Activated CD4-positive, CD25-positive, alpha-beta regulatory T cell treated with anti-CD3 and anti-CD28 coated beads, Interleukin-2, amount 50 U/mL, for 72 hours (primary cell): ENCODE data around the gene IL10RA.

Source experiments
- DNase-seq: peaks from one replicate; pipeline ENCODE4 v3.0.0; 2021

The IL10RA gene

DNA sequence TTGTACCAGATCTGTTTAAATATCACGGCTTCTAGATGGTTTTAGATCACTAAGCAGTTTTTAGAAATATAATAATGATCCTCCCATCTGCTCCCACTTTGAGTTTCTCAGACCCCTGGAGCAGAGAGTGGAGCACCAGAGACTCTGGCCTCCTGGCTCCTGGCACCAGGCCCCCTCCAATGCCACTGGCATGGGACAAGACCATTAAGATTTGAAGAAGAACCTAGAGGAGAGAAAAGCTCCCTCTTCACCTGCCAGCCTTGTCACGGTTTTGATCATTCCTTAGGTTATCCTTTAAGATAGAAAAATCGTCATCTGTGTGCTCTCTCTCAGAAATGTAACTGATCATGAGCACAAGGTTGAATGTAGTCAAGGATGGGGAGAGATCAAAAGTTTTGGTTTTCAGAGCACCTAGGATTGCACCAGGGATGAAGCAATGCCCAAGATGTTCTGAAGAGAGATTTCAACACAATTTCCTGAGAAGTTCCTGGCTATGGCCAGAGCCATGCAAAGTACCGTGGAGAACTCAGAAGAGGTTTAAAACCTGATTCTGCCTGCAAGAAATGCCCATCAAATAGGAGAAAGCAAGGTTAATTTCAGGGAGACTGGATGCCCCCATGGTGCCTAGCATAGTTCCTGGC, 22.2 kb downstream of the IL10RA start:
- no peak for DNase-seq

DNA sequence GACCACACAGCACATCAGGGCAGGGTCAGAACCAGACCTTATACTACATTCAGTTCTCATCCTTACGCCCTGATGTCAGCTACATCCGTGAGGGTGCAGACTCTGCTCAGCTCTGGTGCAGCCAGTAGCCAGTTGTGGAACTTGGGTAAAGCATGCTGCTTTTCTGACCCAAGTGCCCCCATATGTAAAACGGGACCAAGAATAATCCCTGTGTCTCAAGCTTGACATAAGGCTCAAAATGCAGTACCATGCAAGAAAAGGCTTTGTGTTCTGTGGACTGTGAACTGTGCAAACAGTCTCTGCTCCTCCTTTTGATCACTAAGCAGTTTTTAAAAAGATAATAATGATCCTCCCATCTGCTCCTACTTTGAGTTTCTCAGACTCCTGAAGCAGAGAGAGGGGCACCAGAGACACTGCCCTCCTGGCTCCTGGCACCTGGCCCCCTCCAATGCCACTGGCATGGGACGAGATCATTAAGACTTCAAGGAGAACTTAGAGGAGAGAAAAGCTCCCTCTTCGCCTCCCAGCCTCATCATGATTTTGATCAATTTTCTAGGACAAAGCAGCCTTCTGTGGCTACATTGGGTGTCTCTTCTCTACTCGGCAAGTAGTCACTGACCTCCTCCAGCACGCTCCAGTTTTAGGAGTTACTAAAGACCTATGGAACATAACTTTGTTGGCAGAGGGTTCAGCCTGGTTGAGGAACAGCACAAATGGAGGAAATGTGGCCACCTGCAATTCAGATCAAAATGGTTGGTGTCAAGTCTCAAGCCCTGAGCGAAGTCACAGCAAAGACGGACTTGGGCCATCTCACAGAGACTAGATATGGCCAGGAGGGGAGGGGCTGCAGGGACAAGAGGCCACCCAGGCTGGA, 23.9 kb downstream of the IL10RA start:
- no peak for DNase-seq

DNA sequence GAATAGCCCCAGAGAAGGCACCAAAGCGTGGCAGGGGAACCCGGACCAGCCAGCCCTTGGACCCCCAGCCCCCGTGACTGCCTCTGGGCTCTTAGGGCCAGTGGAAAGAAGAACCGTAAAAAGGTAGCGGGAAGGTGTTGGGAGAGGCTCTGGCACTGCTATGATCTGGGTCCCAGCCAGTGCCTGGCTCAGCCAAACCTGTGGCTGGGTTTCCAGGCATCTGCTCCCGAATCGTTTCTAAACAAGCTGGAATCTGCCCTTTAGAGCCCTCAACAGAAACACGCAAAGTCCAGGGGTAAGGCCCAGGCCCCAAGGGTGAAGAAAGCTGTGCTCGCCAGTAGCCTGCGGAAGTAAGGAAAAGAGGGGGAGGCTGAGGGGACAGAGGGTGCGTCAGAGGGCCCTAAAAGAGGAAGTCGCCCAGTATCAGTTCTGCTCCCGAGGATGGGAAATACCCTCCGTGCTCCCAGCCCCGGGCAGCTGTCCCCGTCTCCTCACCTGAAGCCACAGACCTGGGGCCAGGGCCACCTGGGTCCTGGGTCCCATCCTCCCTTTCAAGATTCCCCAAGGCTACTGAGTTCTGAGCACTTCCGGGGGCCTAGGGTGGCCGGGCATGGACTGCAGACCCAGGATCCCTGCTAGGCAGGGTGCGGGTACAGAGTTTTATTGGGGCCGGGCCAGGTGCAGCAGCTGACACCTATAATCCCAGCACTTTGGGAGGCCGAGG, 24.7 kb downstream of the IL10RA start:
- DNase-seq, result no peak

DNA sequence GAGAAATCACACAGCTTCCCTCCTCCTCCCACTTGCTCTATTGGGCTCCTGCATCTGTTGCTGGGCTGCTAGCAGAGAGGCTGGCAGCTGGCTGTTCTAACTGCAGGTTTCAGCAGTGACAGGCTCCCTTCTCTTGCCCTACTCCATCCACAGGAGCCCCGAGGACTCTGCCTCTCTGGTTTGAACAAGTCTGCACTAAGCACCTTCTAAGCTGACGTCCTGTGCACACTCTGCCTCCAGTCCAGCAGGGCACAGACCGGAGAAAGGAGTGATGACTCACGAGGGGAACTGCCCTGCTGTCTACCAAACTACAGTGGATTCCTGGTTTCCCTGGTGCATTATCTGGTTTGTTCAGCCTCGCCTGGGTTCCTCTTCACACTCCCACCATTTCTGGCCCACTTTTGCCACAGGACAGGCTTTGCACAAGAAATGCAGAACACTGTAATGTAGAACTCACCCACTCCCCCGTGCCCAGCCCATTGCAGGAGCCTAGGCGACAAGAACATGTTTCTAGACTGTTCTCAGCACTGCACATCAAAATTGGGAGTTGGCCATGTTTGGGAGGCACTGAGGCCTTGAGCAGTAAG, 26.0 kb downstream of the IL10RA start:
- no peak for DNase-seq

DNA sequence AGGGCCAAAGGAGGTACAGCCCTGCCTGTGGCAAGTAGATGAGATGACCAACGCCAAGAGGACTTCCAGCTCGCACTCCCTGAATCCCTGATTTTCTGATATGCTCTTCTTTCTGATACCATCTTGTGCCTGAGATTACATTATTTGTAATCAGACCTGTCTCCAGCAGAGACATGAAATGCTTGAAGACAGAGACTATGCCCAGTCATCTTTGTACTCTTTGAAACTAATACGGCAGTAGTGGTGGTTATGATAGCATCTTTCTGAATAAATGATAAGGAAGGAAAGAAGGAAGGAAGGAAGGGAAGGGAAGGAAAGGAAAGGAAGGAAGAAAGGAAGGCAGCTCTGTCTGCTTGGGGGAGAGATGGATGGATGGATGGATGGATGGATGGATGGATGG, 27.8 kb downstream of the IL10RA start:
- no peak for DNase-seq

DNA sequence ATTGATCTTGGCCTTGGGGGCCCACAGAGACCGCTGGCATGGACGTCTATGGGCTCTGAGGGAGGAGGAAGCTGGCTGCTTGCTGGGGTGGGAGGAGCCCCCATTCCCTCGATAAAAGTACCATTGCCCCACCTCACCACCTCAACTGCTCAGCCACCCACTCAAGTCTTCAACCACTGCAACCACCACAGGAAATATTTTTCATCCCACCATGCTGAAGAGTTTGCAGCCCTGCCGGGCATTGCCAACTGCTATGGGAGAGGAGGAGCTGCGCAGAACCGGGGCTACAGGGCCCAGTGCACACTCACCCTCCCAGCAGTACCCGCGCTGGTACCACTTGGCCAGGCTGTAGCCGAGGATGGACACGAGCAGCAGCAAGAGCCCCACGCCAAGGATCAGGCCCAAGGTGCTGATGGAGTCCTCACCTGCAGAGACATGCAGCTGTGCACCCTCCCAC, 29.2 kb downstream of the IL10RA start:
- DNase-seq, result no peak

DNA sequence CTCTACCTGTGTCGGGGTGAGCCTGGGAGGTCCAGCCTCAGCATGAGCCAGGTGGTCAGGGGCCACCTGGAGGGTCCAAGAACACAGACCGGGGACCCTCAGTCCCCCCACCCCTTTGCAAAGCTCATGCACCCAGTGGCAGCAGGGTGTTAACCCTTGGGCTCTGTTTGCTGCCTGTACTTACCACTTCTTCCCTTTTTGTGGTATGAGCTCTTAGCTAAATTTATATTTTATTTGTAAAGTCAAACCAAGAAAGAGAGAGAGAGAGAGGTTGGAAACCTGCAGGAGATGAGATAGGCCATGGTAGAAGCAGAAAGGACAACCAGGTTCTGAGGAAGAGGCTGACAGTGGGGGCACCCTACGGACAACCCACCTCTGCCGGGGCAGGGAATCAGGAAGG, 29.9 kb downstream of the IL10RA start:
- no peak for DNase-seq

DNA sequence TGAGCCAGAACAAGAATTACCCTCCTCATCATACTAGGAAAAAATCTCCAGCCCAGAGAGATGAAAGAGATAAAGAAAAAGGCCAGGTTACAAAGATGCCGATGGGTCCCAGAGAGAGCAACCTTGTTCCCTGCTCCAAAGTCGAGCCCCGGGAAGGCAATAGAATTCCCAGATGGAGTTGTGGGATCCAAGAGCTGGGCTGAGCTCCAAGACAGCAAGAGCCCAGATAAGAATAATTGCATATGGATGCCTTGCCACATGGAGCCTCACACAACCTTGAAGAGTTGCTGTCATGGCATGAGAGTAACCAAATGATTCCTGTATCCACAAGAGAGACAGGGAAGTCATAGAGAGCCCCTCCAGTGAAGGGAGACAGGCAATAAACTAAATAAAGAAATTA, 30.9 kb downstream of the IL10RA start:
- DNase-seq, result no peak

DNA sequence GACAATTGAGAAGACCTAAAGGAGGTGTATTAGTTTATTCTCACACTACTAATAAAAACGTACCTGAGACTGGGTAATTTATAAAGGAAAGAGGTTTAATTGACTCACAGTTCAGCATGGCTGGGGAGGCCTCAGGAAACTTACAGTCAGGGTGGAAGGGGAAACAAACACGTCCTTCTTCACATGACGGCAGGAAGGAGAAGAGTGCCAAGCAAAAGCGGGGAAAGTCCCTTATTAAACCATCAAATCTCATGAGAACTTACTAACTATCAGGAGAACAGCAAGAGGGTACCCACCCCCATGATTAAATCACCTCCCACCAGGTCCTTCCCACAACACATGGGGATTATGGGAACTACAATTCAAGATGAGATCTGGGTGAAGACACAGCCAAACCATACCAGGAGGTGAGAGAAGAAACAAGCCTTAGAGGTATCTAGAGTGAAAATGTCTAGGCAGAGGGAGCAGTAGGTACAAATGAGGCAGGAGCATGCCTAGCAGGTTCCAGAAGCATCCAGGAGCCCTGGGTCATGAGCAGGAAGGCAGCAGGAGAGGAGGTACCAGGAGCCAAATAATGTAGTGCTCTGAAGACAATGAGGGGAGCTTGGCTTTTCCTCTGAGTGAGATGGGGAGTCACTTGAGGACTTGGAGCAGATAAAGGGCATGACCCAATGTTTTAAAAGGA, 31.6 kb downstream of the IL10RA start:
- no peak for DNase-seq

DNA sequence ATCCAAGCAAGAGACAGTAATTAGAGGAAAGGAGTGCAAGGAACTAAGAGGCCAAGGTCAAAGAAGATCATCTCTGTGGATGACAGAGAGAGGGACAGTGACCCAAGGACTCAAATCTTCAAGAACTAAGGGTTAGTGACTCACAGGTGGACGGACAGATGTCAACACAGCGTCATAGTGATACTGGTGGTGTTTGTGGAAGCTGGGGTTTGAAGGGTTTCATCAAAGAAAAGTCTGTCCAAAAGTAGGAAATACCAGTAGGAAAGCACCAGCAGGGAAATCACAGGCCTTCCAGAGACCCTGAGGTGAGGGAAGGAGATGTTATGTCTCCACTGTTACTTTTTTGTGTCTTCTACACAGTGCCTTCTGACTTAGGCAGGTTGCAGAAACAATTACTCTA, 32.2 kb downstream of the IL10RA start:
- DNase-seq, result no peak

DNA sequence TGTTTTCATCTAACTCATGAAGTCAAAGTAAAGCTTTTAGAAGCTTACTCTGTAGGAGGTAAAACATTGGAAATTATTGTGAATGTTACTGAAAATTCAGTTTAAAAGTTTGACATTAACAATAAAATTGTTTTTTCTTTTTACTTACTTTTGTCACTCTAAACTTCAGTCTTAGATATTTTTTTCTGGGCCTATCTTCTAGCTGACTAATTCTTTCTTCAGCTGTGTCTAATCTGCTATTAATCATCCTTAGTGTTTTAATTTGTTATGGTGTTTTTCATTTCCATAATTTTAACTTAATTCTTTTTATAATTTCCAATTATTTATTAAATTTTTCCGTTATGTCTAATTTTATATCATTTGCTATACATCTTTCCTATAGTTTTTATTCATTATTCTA, 35.0 kb downstream of the IL10RA start:
- no peak for DNase-seq

DNA sequence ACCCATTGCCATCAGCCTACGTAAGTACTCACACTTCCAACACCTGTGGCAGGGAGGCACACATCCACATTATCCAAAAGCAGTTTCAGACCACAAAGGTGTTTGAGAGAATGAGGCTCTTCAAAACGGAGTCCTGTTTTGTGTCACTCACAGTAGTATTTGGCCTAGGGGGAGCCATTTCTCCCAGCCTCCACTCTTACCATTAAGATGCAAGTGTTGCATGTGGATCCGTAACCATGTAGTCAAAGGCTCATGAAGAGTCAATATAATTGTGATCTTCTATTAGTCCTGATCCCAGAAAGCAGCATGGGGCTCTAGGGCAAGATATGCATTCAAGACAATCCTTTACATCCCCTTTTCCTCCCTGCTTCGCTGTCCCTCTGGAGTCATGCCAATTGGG, 41.5 kb downstream of the IL10RA start:
- no peak for DNase-seq

DNA sequence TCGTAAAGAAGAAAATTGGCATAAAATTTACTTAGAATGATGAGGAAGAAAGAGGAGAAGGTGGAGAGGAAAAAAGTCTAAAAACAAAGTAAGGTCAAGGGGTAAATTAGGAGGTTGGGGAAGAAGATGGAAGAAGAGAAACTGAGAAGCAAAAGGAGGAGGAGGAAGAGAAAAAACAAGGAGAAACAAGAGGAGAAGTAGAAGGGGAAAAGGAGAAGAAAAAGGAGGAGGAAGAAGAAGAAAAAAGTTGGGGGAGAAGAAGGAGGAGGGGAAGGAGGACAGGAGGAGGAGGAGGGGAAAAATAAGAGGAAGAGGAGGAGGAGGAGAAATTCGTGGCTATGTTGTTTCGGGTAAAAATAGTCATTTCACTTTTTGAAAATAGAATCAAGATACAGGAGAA, 42.4 kb downstream of the IL10RA start:
- no peak for DNase-seq

DNA sequence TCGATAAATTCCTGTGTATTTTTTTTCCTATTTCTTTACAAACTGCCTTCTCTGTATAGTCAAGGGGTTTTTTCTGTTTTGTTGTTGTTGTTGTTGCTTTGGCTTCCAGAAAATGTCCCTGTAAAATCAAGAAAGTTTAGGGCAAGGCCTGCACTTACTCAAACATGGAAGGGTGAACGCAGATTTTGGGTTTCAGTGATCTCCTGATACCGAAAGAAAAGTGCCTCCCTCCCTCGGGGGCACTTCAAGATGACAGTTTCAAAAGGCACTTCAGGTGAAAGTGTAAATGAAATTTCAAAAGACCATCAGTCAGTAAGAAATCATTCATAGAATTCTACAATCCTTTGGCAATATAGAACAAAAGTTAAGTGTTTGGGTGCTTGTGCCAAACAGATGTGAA, 47.2 kb downstream of the IL10RA start:
- no peak for DNase-seq

DNA sequence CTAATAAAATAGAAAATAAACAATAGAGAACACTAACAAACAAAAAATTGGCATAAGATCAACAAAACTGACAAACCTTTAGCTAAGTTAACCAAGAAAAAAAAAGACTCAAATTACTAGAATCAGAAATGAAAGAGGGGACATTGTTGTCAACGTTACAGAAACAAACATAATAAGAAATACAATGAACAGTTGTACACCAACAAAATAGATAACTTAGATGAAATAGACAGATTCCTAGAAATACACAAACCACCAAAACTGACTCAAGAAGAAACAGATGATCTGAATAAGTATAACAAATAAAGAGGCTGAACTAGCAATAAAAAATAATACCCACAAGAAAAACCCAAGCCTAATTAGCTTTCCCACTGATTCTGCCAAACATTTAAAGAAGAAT, 55.9 kb downstream of the IL10RA start:
- DNase-seq, result no peak

DNA sequence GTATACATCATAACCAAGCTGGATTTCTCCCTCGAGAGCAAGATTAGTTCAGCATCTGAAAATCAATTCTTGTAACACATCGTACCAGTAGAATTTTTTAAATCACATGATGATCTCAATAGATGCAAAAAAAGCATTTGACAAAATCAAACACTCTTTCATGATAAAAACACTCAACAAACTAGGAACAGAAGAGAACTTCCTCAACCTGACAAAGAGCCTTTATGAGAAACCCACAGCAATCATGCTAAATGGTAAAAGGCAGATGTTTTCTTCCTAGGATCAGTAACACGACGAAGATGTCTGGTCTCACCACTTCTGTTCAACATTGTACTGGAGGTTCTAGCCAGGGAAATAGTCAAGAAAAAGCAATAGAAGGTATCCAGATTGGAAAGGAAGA, 56.6 kb downstream of the IL10RA start:
- no peak for DNase-seq

DNA sequence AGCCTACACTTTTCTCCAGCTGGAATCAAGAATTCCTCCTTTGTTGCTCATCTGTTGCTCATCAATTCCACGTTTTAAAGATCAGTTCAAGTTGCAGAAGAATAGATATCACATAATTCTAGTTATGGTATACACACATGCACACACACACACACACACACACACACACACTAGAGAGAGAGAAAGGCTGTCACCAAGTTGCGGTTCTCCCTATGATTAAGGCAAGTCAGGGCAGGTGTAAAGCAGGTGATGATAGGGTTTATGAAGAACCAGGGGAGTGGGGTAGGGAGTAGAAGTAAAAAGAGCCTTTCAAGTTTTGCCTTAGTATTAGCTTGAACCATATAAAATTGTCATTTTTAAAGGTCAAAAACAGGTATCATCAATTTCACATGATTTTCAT, 59.0 kb downstream of the IL10RA start:
- DNase-seq, result no peak

DNA sequence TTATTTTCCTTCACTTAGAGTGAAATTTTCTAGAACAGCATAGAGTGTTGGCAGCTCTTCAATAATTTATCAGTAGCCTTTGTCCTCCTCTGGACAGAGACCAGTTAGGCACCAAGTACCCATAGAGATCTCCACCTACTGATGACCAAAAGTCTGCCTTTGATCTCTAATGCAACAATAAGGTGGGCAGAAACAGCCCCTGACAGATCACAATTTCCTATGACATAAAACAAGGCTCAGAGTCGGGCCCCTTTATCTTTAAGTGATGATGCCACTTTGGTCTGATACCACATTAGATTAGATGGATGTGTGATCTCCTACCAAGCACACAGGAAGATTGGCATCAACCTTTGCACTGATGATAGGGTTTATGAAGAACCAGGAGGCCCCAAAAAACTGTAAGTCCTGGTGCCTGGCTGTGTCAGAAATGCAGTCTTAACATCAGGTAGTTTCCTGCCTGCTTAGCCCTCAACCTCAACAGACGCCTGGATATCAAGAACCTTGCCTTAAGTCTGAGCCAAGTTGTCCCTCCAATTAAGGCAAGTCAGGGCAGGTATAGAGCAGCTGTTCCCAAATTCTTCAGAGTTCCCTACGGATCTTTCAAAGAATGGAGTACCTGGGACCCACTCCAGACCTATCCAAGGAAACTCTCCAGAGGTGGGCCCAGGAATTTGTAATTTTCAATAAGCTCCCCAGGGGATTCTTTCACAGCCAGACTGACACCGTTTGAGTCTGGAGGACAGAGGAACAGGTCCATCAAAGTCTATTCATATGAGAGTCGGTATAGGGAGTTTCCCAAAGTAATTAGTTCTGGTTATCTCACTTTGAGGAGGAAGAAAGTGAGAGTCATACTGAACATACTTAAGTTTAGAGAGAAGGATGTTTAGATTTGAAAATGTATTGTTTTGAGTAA, 60.1 kb downstream of the IL10RA start:
- DNase-seq, result no peak

DNA sequence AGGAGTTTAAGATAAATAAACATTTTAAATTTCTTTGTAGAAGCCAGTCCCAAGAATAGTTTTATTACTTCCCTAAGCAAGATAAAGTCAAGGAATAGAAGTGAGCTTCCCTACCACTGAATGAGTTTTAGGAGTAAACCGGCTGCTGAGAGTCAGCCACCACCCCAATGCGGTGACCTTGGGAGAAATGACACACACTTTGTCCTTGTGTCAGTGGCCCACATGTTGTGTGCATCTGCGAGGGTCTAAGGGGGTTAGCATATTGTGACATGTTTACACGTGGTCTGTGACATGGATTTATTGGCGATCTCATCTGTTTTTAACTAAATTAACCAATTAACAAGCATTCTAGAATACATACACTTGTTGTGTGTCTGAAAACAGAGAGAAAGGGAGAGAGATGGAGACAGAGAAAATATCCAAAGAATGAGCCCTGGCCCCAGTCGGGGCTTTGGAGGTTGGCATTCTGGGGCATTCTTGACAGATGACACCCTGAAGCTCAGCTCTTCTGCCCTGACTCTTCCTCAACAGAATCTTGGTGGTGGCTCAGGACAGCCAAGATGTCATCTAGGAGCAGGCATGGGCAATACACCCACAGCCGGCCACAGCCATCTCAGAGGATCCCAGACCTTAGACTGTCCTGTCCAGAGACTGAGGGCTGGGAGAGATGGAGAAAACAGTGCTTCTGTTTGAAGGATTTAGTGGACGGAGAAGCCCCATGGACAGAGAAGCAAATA, 60.9 kb downstream of the IL10RA start:
- no peak for DNase-seq

DNA sequence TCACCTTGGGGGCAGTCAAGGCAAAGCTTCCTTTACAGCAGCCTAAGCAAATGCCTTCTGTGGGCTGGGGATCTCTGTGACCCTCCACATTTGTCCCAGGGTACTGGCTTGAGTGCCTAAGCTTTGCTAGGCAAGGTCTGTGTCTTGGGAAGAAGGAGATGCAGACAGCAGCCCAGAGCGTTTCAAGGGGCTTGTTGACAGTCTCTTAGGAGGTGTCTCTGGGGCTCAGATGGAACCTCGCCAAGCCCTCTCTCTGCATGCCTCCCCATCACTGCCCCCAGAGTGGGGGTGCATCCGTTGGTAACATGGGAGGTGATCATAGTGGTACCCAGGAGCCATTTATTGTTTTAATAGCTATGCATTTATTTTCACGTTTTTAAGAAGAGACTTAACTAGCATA, 61.6 kb downstream of the IL10RA start:
- no peak for DNase-seq
